ENCODE results near the gene TFCP2. TPM values are rescaled to one million over a fixed set of nuclear protein-coding genes. Genes with fewer than 3 reads are reported as not detected.
"Not testable (repeated sequence)": the region's sequence is repeated elsewhere in the genome, so short reads cannot be mapped to it uniquely, and the experiment has no call there.

The TFCP2 gene
- total and polyA plus RNA-seq, 2 of the 13 experiments (the other 11 are each of a cell fraction or from before 2014, with no cell fraction given) = 7.6 to 10.0 TPM

DNA sequence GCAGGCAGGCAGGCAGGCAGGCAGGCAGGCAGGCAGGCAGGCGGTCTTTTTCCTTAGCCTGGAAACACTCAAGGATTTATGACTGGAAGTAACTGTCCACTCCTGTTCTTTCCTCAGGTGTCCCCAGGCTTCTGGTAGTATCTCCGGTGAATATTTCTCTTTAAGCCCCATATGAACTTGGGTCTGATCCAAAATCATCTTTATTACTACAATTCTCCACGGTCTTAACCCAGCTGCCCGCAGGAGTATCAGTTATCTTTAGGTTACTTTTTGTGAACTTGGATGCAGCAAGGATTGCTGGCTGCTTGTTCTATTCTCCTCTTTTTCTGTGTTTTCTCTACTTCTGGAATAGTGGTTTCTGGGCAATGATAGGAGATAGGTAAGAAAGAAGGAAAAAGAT is 92.8 kb downstream of the TFCP2 start:
- H3K27me3 ChIP-seq (ENCODE audit: control insufficient read depth in 1 of 2, insufficient read depth in 2 of 2, low read length in 2 of 2) = no peaks in the 10 kb centered on the region; a peak in 1 of 5 replicates
- in situ Hi-C loops (cut with HindIII; ENCODE audit: extremely low pct_ligation_motif_present, low pct_unique_long_range_greater_than_20kb) = no loop called here
- H3K9ac ChIP-seq (ENCODE audit: insufficient read depth, low read depth, low read length) = no peak overlapping the region
- FAIRE-seq (no peak), ATAC-seq (no peak), DNase-seq (ENCODE audit: low spot score) (no peak)
- H3K4me3 ChIP-seq (replicated peaks in 1 of 3; ENCODE audit: insufficient read depth in 1 of 3, low read depth in 2 of 3, low read length in 3 of 3) = no peak overlapping the region
- no peaks in the 10 kb centered on the region for H4K20me1 ChIP-seq (ENCODE audit: insufficient read depth, low read length)
- no peak overlapping the region for H3K27ac ChIP-seq (ENCODE audit: extremely low read length, insufficient read depth, low read length)
- POLR2A ChIA-PET = interaction anchor here (1.4 to 2.1 kb wide), 2 partner anchors 10 to 16 kb away, joined by 4 to 5 read pairs; no protein-coding TSS in a partner anchor
- H3K79me2 ChIP-seq (ENCODE audit: insufficient read depth, low read length) = peaks cover 15% of the 10 kb centered on the region
- H3K9me3 ChIP-seq (ENCODE audit: low read length) = no peaks in the 10 kb centered on the region
- H2AFZ ChIP-seq (ENCODE audit: low read length) = no peak overlapping the region
- no peak overlapping the region for H3K4me2 ChIP-seq (ENCODE audit: low read depth, low read length)
- TSS peak; percentile 23 for BruUV-seq (replicated peaks)
- TF ChIP-seq ZNF264 (CRISPR knock-in tag; IDR thresholded peaks at IDR 0.05) (no peak), HOXA3 (CRISPR knock-in tag; IDR thresholded peaks at IDR 0.05) (no peak), HDAC1 (CRISPR knock-in tag; IDR thresholded peaks at IDR 0.05) (no peak), ZNF567 (CRISPR knock-in tag; IDR thresholded peaks at IDR 0.05; ENCODE audit: borderline replicate concordance) (no peak)
- TF ChIP-seq, protein P1, sequence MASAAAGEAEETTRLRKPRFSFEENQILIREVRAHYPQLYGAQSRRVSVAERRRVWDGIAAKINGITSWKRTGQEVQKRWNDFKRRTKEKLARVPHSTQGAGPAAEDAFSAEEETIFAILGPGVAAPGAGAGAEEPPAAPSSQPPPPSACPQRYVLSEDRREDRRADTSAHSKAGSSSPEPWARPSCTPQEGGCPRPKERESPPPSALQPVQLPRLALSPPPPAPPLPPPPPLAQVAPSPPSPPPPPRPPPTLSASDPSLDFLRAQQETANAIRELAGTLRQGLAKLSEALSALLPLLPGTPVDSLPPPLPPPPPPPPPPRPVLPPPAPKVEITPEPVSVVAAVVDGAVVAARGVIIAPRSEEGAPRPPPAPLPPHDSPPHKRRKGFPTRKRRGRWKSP (CRISPR knock-in tag; IDR thresholded peaks at IDR 0.05) = no peak
- TF ChIP-seq, protein P2, sequence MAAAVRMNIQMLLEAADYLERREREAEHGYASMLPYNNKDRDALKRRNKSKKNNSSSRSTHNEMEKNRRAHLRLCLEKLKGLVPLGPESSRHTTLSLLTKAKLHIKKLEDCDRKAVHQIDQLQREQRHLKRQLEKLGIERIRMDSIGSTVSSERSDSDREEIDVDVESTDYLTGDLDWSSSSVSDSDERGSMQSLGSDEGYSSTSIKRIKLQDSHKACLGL (CRISPR knock-in tag; IDR thresholded peaks at IDR 0.05) = no peak
- no peaks in the 10 kb centered on the region; a peak in 1 of 5 replicates for H3K36me3 ChIP-seq (replicated peaks in 1 of 2; ENCODE audit: control insufficient read depth in 1 of 2, insufficient read depth in 2 of 2, low read length in 2 of 2)
- H3K4me1 ChIP-seq (ENCODE audit: insufficient read depth, low read length) = peaks cover 21% of the 10 kb centered on the region
- 92% methylated on average over 4 of the region's 4 CpGs for WGBS (ENCODE audit: low lambda C conversion rate)
- CTCF ChIA-PET (ENCODE audit: low intra/inter-chr PET ratio, low total read pairs) = no interaction called here
- intact Hi-C loops (cut with micrococcal nuclease; ENCODE audit: unreplicated experiment) = no loop called here

DNA sequence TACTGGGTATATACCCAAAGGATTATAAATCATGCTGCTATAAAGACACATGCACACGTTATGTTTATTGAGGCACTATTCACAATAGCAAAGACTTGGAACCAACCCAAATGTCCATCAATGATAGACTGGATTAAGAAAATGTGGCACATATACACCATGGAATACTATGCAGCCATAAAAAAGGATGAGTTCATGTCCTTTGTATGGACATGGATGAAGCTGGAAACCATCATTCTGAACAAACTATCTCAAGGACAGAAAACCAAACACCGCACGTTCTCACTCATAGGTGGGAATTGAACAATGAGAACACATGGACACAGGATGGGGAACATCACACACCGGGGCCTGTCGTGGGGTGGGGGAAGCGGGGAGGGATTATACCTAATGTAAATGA is 94.1 kb downstream of the TFCP2 start:
- H3K79me2 ChIP-seq (ENCODE audit: insufficient read depth, low read length) = peaks cover 15% of the 10 kb centered on the region
- intact Hi-C loops (cut with micrococcal nuclease; ENCODE audit: unreplicated experiment); H3K9me3 ChIP-seq (ENCODE audit: low read length); H3K4me3 ChIP-seq (replicated peaks in 1 of 3; ENCODE audit: insufficient read depth in 1 of 3, low read depth in 2 of 3, low read length in 3 of 3); H3K9ac ChIP-seq (ENCODE audit: insufficient read depth, low read depth, low read length); H3K36me3 ChIP-seq (replicated peaks in 1 of 2; ENCODE audit: control insufficient read depth in 1 of 2, insufficient read depth in 2 of 2, low read length in 2 of 2); CTCF ChIA-PET (ENCODE audit: low intra/inter-chr PET ratio, low total read pairs); H2AFZ ChIP-seq (ENCODE audit: low read length); DNase-seq (ENCODE audit: low spot score); H3K27me3 ChIP-seq (ENCODE audit: control insufficient read depth in 1 of 2, insufficient read depth in 2 of 2, low read length in 2 of 2); H3K4me2 ChIP-seq (ENCODE audit: low read depth, low read length); FAIRE-seq; BruUV-seq (replicated peaks); H4K20me1 ChIP-seq (ENCODE audit: insufficient read depth, low read length); H3K27ac ChIP-seq (ENCODE audit: extremely low read length, insufficient read depth, low read length); in situ Hi-C loops (cut with HindIII; ENCODE audit: extremely low pct_ligation_motif_present, low pct_unique_long_range_greater_than_20kb); ATAC-seq; POLR2A ChIA-PET: not testable (repeated sequence)
- 97% methylated on average over 6 of the region's 6 CpGs for WGBS (ENCODE audit: low lambda C conversion rate)
- peaks cover 21% of the 10 kb centered on the region for H3K4me1 ChIP-seq (ENCODE audit: insufficient read depth, low read length)

DNA sequence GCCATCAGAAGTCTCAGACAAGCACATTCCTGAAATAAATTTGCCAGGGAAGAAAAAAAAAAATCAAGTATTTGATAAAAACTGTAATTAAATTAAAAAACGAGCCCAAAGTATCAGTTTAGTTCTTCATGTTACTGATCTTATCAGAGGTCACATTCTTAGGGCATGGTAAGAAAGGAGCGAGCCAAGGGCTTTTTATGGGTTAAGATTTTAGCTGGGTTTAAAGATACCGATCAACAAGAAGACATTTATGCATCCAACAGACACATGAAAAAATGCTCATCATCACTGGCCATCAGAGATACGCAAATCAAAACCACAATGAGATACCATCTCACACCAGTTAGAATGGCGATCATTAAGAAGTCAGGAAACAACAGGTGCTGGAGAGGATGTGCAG is 94.6 kb downstream of the TFCP2 start:
- H3K4me3 ChIP-seq (replicated peaks in 1 of 3; ENCODE audit: insufficient read depth in 1 of 3, low read depth in 2 of 3, low read length in 3 of 3); H3K27ac ChIP-seq (ENCODE audit: extremely low read length, insufficient read depth, low read length); in situ Hi-C loops (cut with HindIII; ENCODE audit: extremely low pct_ligation_motif_present, low pct_unique_long_range_greater_than_20kb); ATAC-seq; FAIRE-seq; H3K9me3 ChIP-seq (ENCODE audit: low read length); intact Hi-C loops (cut with micrococcal nuclease; ENCODE audit: unreplicated experiment); H3K27me3 ChIP-seq (ENCODE audit: control insufficient read depth in 1 of 2, insufficient read depth in 2 of 2, low read length in 2 of 2); H3K9ac ChIP-seq (ENCODE audit: insufficient read depth, low read depth, low read length); BruUV-seq (replicated peaks); DNase-seq (ENCODE audit: low spot score); H4K20me1 ChIP-seq (ENCODE audit: insufficient read depth, low read length); POLR2A ChIA-PET; H2AFZ ChIP-seq (ENCODE audit: low read length); CTCF ChIA-PET (ENCODE audit: low intra/inter-chr PET ratio, low total read pairs); H3K4me2 ChIP-seq (ENCODE audit: low read depth, low read length); H3K36me3 ChIP-seq (replicated peaks in 1 of 2; ENCODE audit: control insufficient read depth in 1 of 2, insufficient read depth in 2 of 2, low read length in 2 of 2): not testable (repeated sequence)
- Histone ChIP-seq H3K4me1 (ENCODE audit: insufficient read depth, low read length) (peaks cover 21% of the 10 kb centered on the region), H3K79me2 (ENCODE audit: insufficient read depth, low read length) (peaks cover 15% of the 10 kb centered on the region)
- 92% methylated on average over 5 of the region's 5 CpGs for WGBS (ENCODE audit: low lambda C conversion rate)

Measured in HepG2 (cell line).